ENCODE results near the gene OR5K3.
"Not testable (repeated sequence)": the region's sequence is repeated elsewhere in the genome, so short reads cannot be mapped to it uniquely, and the experiment has no call there.

- TF ChIP-seq POLR2A (IDR thresholded peaks at IDR 0.05; ENCODE audit: low read length); GATA1 (IDR thresholded peaks at IDR 0.05; ENCODE audit: low read depth, low read length): not testable (repeated sequence)
These were observed 6.0 kb downstream of the OR5K3 start for GRCh38 chr3:98396482-98396881.
